ENCODE results near the gene MAU2.

The MAU2 gene

GRCh38 chr19:19279853-19280252, 40.8 kb upstream of the MAU2 start:
- no peak overlapping the region for H3K4me2 ChIP-seq (ENCODE audit: low read length)
- H2AFZ ChIP-seq (ENCODE audit: low read length), result no peak overlapping the region
- no peaks in the 10 kb centered on the region for H3K4me1 ChIP-seq (ENCODE audit: insufficient read depth, low read length, severe bottlenecking)
- no peaks in the 10 kb centered on the region for H3K9me2 ChIP-seq (ENCODE audit: low read depth, low read length)
- no peak for TF ChIP-seq EZH2 (IDR thresholded peaks at IDR 0.05; ENCODE audit: borderline replicate concordance, low read length)
- TF ChIP-seq, protein P1, sequence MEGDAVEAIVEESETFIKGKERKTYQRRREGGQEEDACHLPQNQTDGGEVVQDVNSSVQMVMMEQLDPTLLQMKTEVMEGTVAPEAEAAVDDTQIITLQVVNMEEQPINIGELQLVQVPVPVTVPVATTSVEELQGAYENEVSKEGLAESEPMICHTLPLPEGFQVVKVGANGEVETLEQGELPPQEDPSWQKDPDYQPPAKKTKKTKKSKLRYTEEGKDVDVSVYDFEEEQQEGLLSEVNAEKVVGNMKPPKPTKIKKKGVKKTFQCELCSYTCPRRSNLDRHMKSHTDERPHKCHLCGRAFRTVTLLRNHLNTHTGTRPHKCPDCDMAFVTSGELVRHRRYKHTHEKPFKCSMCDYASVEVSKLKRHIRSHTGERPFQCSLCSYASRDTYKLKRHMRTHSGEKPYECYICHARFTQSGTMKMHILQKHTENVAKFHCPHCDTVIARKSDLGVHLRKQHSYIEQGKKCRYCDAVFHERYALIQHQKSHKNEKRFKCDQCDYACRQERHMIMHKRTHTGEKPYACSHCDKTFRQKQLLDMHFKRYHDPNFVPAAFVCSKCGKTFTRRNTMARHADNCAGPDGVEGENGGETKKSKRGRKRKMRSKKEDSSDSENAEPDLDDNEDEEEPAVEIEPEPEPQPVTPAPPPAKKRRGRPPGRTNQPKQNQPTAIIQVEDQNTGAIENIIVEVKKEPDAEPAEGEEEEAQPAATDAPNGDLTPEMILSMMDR (IDR thresholded peaks at IDR 0.05; ENCODE audit: low read length), result no peak
- no peaks in the 10 kb centered on the region for H3K9me3 ChIP-seq (ENCODE audit: low read length)
- H3K27me3 ChIP-seq (ENCODE audit: insufficient read depth, low read length), result no peaks in the 10 kb centered on the region
- H3K36me3 ChIP-seq (ENCODE audit: insufficient read depth, low read length), result peaks cover 71% of the 10 kb centered on the region
- no peaks in the 10 kb centered on the region for H3F3A ChIP-seq (ENCODE audit: insufficient read depth, low read length)
- H4K20me1 ChIP-seq (ENCODE audit: insufficient read depth, low read length), result no peaks in the 10 kb centered on the region
- H3K79me2 ChIP-seq (ENCODE audit: insufficient read depth, low read length), result no peaks in the 10 kb centered on the region
- no peak overlapping the region for H3K4me3 ChIP-seq (ENCODE audit: low read depth, low read length, poor library complexity, severe bottlenecking)
- no peak overlapping the region for H3K27ac ChIP-seq (ENCODE audit: low read depth, low read length, poor library complexity, severe bottlenecking)
- no peak overlapping the region for H3K9ac ChIP-seq (ENCODE audit: low read length)

GRCh38 chr19:19280561-19280960, 40.1 kb upstream of the MAU2 start:
- Histone ChIP-seq H3K4me2 (ENCODE audit: low read length) (no peak overlapping the region), H2AFZ (ENCODE audit: low read length) (no peak overlapping the region), H3K4me3 (ENCODE audit: low read depth, low read length, poor library complexity, severe bottlenecking) (no peak overlapping the region), H3K36me3 (ENCODE audit: insufficient read depth, low read length) (peaks cover 73% of the 10 kb centered on the region), H3K27ac (ENCODE audit: low read depth, low read length, poor library complexity, severe bottlenecking) (no peak overlapping the region), H3F3A (ENCODE audit: insufficient read depth, low read length) (no peaks in the 10 kb centered on the region), H3K9me3 (ENCODE audit: low read length) (peaks cover 2% of the 10 kb centered on the region; the same call in 1 of the 2 replicates), H3K9ac (ENCODE audit: low read length) (no peak overlapping the region), H4K20me1 (ENCODE audit: insufficient read depth, low read length) (no peaks in the 10 kb centered on the region), H3K79me2 (ENCODE audit: insufficient read depth, low read length) (no peaks in the 10 kb centered on the region), H3K27me3 (ENCODE audit: insufficient read depth, low read length) (no peaks in the 10 kb centered on the region), H3K9me2 (ENCODE audit: low read depth, low read length) (no peaks in the 10 kb centered on the region), H3K4me1 (ENCODE audit: insufficient read depth, low read length, severe bottlenecking) (no peaks in the 10 kb centered on the region)
- TF ChIP-seq EZH2 (IDR thresholded peaks at IDR 0.05; ENCODE audit: borderline replicate concordance, low read length), result no peak
- TF ChIP-seq, protein P1 (IDR thresholded peaks at IDR 0.05; ENCODE audit: low read length), result no peak

GRCh38 chr19:19285686-19286085, 34.9 kb upstream of the MAU2 start:
- Histone ChIP-seq H3K9ac (ENCODE audit: low read length) (no peak overlapping the region), H3K27me3 (ENCODE audit: insufficient read depth, low read length) (no peaks in the 10 kb centered on the region), H3K4me2 (ENCODE audit: low read length) (no peak overlapping the region), H4K20me1 (ENCODE audit: insufficient read depth, low read length) (no peaks in the 10 kb centered on the region), H3K9me3 (ENCODE audit: low read length) (peaks cover 3% of the 10 kb centered on the region; the same call in 1 of the 2 replicates), H3K36me3 (ENCODE audit: insufficient read depth, low read length) (peaks cover 69% of the 10 kb centered on the region), H3K4me1 (ENCODE audit: insufficient read depth, low read length, severe bottlenecking) (no peaks in the 10 kb centered on the region), H3K4me3 (ENCODE audit: low read depth, low read length, poor library complexity, severe bottlenecking) (no peak overlapping the region), H3K9me2 (ENCODE audit: low read depth, low read length) (no peaks in the 10 kb centered on the region), H2AFZ (ENCODE audit: low read length) (no peak overlapping the region), H3K27ac (ENCODE audit: low read depth, low read length, poor library complexity, severe bottlenecking) (no peak overlapping the region), H3F3A (ENCODE audit: insufficient read depth, low read length) (no peaks in the 10 kb centered on the region), H3K79me2 (ENCODE audit: insufficient read depth, low read length) (no peaks in the 10 kb centered on the region)
- TF ChIP-seq, protein P1 (IDR thresholded peaks at IDR 0.05; ENCODE audit: low read length), result no peak
- no peak for TF ChIP-seq EZH2 (IDR thresholded peaks at IDR 0.05; ENCODE audit: borderline replicate concordance, low read length)
